ENCODE measurements around the gene RAB11FIP3. TPM values are rescaled to one million over a fixed set of nuclear protein-coding genes. Genes with fewer than 3 reads are reported as not detected.

RAB11FIP3 gene
- total RNA-seq, 4 donors from 2014 or later, result 27.0 to 50.1 (median 34.8) TPM

- intact Hi-C loops (cut with DNase I; ENCODE audit: low total_unique reads), result no loop called here
- peaks cover 0 to 8% of the 10 kb centered on the region in 2 donors for H3K36me3 ChIP-seq
These were observed 45.0 kb downstream of the RAB11FIP3 start for GRCh38 chr16:470418-470817.

DNA sequence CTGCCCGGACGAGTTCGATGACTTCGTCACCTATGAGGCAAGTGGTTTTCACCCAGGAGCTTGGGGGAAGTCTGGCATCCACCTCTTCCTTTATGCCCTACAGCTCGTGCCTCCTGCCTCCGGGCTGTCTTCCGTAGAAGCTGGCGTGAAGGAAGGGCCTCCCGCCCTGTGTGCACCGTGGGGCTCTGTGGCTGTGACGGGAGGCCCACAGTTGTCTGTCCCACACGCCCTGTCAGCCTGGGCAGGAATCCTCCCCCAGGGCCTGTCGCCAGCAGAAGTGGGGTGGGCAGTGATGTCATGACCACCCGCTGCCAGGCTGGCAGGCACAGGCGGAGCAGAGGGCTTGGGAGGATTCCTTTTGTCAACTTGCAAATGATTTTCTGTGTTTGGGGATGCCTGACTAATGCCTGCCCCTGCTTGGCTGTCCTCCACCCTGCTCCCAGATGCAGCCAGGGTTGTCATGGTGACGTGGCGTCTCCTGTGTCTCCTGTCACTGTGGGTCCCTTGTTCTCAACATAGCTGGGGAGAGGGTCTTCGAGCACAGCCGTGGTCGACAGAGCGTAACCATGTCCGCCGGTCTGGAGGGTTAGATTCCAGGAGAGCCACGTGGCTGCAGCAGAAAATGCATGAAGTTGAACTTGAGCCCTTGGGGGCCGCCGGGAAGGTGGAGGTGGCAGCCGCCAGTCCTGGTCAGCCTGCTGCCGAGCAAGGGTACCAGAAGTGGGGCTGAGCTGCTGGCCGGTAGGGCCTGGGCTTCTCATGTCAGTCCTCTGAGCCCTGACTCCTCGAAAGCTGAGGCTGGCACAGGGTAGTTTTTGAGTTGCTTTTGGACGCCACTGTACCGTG, 46.1 kb downstream of the RAB11FIP3 start:
- in situ Hi-C loops (cut with MboI; ENCODE audit: low sequenced_read_pairs in 4 of 4), result no loop called here
- no peak for TF ChIP-seq POLR2A (IDR thresholded peaks at IDR 0.05)
- TF ChIP-seq, protein P1, sequence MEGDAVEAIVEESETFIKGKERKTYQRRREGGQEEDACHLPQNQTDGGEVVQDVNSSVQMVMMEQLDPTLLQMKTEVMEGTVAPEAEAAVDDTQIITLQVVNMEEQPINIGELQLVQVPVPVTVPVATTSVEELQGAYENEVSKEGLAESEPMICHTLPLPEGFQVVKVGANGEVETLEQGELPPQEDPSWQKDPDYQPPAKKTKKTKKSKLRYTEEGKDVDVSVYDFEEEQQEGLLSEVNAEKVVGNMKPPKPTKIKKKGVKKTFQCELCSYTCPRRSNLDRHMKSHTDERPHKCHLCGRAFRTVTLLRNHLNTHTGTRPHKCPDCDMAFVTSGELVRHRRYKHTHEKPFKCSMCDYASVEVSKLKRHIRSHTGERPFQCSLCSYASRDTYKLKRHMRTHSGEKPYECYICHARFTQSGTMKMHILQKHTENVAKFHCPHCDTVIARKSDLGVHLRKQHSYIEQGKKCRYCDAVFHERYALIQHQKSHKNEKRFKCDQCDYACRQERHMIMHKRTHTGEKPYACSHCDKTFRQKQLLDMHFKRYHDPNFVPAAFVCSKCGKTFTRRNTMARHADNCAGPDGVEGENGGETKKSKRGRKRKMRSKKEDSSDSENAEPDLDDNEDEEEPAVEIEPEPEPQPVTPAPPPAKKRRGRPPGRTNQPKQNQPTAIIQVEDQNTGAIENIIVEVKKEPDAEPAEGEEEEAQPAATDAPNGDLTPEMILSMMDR (IDR thresholded peaks at IDR 0.05 in 4 of 5, conservative IDR thresholded peaks at IDR 0.05 in 1 of 5), result no peak
- H3K27me3 ChIP-seq, result no peaks in the 10 kb centered on the region
- no peaks in the 10 kb centered on the region for H3K9me3 ChIP-seq
- intact Hi-C loops (cut with DNase I; ENCODE audit: low total_unique reads), result no loop called here
- H3K36me3 ChIP-seq, result peaks cover 0 to 8% of the 10 kb centered on the region in 2 donors
- no peak for DNase-seq
- peak overlapping the region in 2 of 4 donors; percentile 10 to 31 for H3K27ac ChIP-seq
- peaks cover 18 to 19% of the 10 kb centered on the region in 2 donors for H3K4me1 ChIP-seq
- H3K4me3 ChIP-seq, result no peak overlapping the region
- no peak for ATAC-seq

More at GRCh38 chr16:470418-470817, 45.0 kb downstream of the RAB11FIP3 start:
- Histone ChIP-seq H3K9me3 (no peaks in the 10 kb centered on the region), H3K4me1 (peaks cover 13 to 18% of the 10 kb centered on the region in 2 donors), H3K4me3 (no peak overlapping the region), H3K27me3 (no peaks in the 10 kb centered on the region), H3K27ac (peak overlapping the region in 3 of 4 donors; percentile 8 to 51 (median 48))
- no peak for DNase-seq
- no peak for TF ChIP-seq POLR2A (IDR thresholded peaks at IDR 0.05)
- TF ChIP-seq, protein P1 (IDR thresholded peaks at IDR 0.05 in 4 of 5, conservative IDR thresholded peaks at IDR 0.05 in 1 of 5), result no peak
- in situ Hi-C loops (cut with MboI; ENCODE audit: low sequenced_read_pairs in 4 of 4), result no loop called here
- ATAC-seq, result peak in 1 of 2 donors; percentile 39

DNA sequence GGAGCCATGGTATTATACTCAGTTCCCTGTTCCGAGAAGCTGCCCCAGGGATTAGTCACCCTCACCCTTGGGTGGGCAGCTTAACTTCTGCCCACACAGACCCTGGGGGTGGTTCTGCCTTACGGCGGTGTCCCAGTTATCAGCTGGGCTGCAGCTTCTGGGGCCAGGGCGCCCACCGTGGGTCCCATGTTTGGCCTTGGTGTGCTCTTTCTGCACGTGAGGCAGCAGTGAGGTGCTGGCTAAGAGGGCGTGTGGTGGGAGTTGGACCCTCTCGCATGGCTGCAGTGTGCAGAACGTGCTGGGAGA, 46.7 kb downstream of the RAB11FIP3 start:
- Histone ChIP-seq H3K4me3 (no peak overlapping the region), H3K9me3 (no peaks in the 10 kb centered on the region), H3K36me3 (peaks cover 0 to 8% of the 10 kb centered on the region in 2 donors), H3K4me1 (peaks cover 15 to 19% of the 10 kb centered on the region in 2 donors), H3K27ac (no peak overlapping the region), H3K27me3 (no peaks in the 10 kb centered on the region)
- ATAC-seq, result no peak
- TF ChIP-seq POLR2A (IDR thresholded peaks at IDR 0.05), result no peak
- TF ChIP-seq, protein P1 (IDR thresholded peaks at IDR 0.05 in 4 of 5, conservative IDR thresholded peaks at IDR 0.05 in 1 of 5), result no peak
- in situ Hi-C loops (cut with MboI; ENCODE audit: low sequenced_read_pairs in 4 of 4) (no loop called here), intact Hi-C loops (cut with DNase I; ENCODE audit: low total_unique reads) (no loop called here)
- DNase-seq, result no peak

GRCh38 chr16:473046-474043, 47.9 kb downstream of the RAB11FIP3 start:
- H3K27me3 ChIP-seq, result no peaks in the 10 kb centered on the region
- in situ Hi-C loops (cut with MboI; ENCODE audit: low sequenced_read_pairs in 4 of 4) (no loop called here), intact Hi-C loops (cut with DNase I; ENCODE audit: low total_unique reads) (no loop called here)
- TF ChIP-seq, protein P1 (IDR thresholded peaks at IDR 0.05 in 4 of 5, conservative IDR thresholded peaks at IDR 0.05 in 1 of 5), result no peak
- no peak for TF ChIP-seq POLR2A (IDR thresholded peaks at IDR 0.05)
- no peaks in the 10 kb centered on the region for H3K9me3 ChIP-seq
- H3K36me3 ChIP-seq, result peaks cover 0 to 8% of the 10 kb centered on the region in 2 donors
- ATAC-seq (no peak), DNase-seq (no peak)
- H3K4me1 ChIP-seq, result peaks cover 19% of the 10 kb centered on the region in 2 donors
- no peak overlapping the region for H3K27ac ChIP-seq
- no peak overlapping the region for H3K4me3 ChIP-seq

Data from gastrocnemius medialis (tissue), 4 donors.